ENCODE results near the gene BMP7. TPM values are rescaled to one million over a fixed set of nuclear protein-coding genes. Genes with fewer than 3 reads are reported as not detected.

Gene BMP7
- total and polyA plus RNA-seq, 2 experiments from 2014 or later, result not detected

DNA sequence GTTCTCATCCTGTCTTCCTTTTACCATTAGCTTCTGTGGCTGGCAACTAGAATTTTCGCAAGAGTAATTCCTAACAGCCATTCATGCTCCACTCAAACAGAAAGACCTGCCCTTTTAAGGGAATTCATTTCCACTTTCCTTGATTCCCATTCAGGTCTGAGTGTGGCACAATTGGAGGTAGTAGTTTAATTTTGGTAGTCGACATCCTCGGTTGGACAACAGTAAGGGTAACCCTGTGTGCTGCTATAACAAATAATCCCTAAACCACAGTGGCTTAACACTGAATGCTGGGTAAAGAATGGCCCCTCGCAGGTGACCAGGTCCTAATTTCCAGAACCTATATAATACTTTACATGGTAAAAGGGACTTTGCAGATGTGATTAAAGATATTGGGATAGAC is 142.9 kb downstream of the BMP7 start:
- TF ChIP-seq EZH2 (IDR thresholded peaks at IDR 0.05; ENCODE audit: insufficient read depth, poor library complexity, severe bottlenecking) (no peak), EZH2phosphoT487 (IDR thresholded peaks at IDR 0.05; ENCODE audit: insufficient read depth, low read depth) (no peak)
- no peak overlapping the region for H3K9ac ChIP-seq
- no peaks in the 10 kb centered on the region for H3F3A ChIP-seq (ENCODE audit: insufficient read depth)
- 62 to 77% methylated on average over 4 of the region's 4 CpGs for WGBS, 2 experiments (ENCODE audit: low coverage in 1 of 2, low lambda C conversion rate in 2 of 2, missing lambda C conversion rate in 2 of 2)
- H3K9me3 ChIP-seq (ENCODE audit: low read depth), result no peaks in the 10 kb centered on the region
- H3K79me2 ChIP-seq (ENCODE audit: insufficient read depth), result no peaks in the 10 kb centered on the region
- H3K4me1 ChIP-seq (ENCODE audit: insufficient read depth), result no peaks in the 10 kb centered on the region
- H3K36me3 ChIP-seq (ENCODE audit: low read depth), result no peaks in the 10 kb centered on the region
- in situ Hi-C loops (cut with MboI), result no loop called here
- no peak overlapping the region for H2AFZ ChIP-seq
- no peaks in the 10 kb centered on the region for H4K20me1 ChIP-seq (ENCODE audit: insufficient read depth)
- peaks cover 45% of the 10 kb centered on the region for H3K27me3 ChIP-seq (replicated peaks; ENCODE audit: insufficient read depth)
- H3K4me3 ChIP-seq, result no peak overlapping the region
- no peaks in the 10 kb centered on the region for H3K9me2 ChIP-seq (ENCODE audit: insufficient read depth)
- no peak for DNase-seq
- no peak overlapping the region for H3K27ac ChIP-seq
- no peak overlapping the region for H3K4me2 ChIP-seq (ENCODE audit: unreplicated experiment)

DNA sequence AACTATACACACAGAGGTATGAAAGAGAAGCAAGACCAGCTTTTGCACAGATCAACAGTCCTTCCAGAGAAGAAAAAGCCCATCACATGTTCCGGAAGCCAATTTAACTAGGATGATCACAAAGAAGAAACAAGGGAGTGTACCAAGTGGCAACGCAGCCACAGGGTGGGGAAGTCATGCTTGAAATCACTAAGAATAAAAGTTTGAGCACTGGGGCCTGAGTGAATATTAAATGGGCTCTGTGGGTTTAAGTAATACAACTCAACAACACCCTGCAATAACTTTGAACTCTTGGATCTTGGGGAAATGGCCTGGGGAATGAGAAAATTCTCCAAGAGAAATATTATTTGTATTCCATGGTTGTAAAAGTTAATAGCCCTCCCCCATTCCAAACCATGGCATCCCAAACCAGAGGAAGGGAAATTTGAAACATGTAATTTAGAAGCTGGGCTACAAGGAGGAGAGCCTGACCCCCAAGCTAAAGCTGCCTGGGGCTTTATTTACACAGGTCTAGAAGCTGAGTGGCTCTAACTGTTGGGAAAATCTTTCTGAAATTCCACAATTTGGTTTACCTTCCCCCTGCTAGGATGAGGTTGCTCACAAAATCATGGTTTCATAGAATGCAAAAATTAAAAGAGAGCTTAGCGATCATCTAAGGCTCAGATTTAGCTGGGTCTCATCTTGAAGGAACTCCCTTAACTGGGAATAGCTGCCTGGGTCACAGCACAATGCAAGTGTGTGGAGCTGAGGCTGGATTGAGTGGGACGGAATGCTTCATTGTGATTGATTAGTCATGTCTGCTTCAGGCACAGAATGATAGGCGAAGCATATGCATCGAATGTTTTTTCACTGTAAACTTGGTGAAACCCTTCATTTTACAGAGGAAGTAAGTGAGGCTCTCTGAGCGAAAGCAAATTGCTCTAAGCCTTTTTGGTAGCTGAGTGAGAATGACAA is 143.6 kb downstream of the BMP7 start:
- no peaks in the 10 kb centered on the region for H3F3A ChIP-seq (ENCODE audit: insufficient read depth)
- no peaks in the 10 kb centered on the region for H3K9me3 ChIP-seq (ENCODE audit: low read depth)
- TF ChIP-seq EZH2 (IDR thresholded peaks at IDR 0.05; ENCODE audit: insufficient read depth, poor library complexity, severe bottlenecking), result no peak
- no peak overlapping the region for H3K4me3 ChIP-seq
- H4K20me1 ChIP-seq (ENCODE audit: insufficient read depth), result no peaks in the 10 kb centered on the region
- H2AFZ ChIP-seq, result no peak overlapping the region
- H3K9ac ChIP-seq, result no peak overlapping the region
- no peak overlapping the region for H3K27ac ChIP-seq
- peaks cover 39% of the 10 kb centered on the region for H3K27me3 ChIP-seq (replicated peaks; ENCODE audit: insufficient read depth)
- WGBS, 2 experiments (ENCODE audit: low coverage in 1 of 2, low lambda C conversion rate in 2 of 2, missing lambda C conversion rate in 2 of 2), result 67 to 69% methylated on average over 7 of the region's 7 CpGs
- H3K36me3 ChIP-seq (ENCODE audit: low read depth), result no peaks in the 10 kb centered on the region
- H3K9me2 ChIP-seq (ENCODE audit: insufficient read depth), result no peaks in the 10 kb centered on the region
- H3K4me2 ChIP-seq (ENCODE audit: unreplicated experiment), result no peak overlapping the region
- in situ Hi-C loops (cut with MboI), result no loop called here
- no peak for DNase-seq
- H3K4me1 ChIP-seq (ENCODE audit: insufficient read depth), result no peaks in the 10 kb centered on the region
- no peaks in the 10 kb centered on the region for H3K79me2 ChIP-seq (ENCODE audit: insufficient read depth)

DNA sequence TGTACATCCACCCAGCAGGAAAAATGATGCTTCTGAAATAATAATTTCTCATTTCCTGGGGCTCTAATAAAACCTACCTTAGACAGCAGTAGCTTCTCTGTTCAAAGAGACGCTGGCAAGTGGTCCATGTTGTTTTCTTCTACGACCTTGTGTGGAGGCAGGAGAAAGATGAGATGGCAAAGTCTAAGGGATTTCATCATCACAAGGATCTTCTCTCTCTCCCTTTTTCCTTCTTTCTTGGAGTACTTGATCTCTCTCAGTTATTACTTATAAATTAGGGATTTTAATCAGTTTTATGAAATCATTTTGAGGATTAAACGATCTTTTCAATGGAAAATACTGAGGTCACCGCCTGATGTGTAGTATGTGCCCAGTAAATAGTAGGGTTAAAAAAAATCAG is 147.5 kb downstream of the BMP7 start:
- Histone ChIP-seq H2AFZ (no peak overlapping the region), H3K9me3 (ENCODE audit: low read depth) (no peaks in the 10 kb centered on the region), H3K9me2 (ENCODE audit: insufficient read depth) (no peaks in the 10 kb centered on the region), H3K4me3 (no peak overlapping the region), H4K20me1 (ENCODE audit: insufficient read depth) (no peaks in the 10 kb centered on the region), H3K27me3 (replicated peaks; ENCODE audit: insufficient read depth) (peaks cover 17% of the 10 kb centered on the region), H3K36me3 (ENCODE audit: low read depth) (no peaks in the 10 kb centered on the region), H3K79me2 (ENCODE audit: insufficient read depth) (no peaks in the 10 kb centered on the region), H3K9ac (no peak overlapping the region), H3K4me2 (ENCODE audit: unreplicated experiment) (no peak overlapping the region), H3F3A (ENCODE audit: insufficient read depth) (no peaks in the 10 kb centered on the region), H3K4me1 (ENCODE audit: insufficient read depth) (no peaks in the 10 kb centered on the region), H3K27ac (no peak overlapping the region)
- no peak for TF ChIP-seq EZH2 (IDR thresholded peaks at IDR 0.05; ENCODE audit: insufficient read depth, poor library complexity, severe bottlenecking)
- no peak for TF ChIP-seq EZH2phosphoT487 (IDR thresholded peaks at IDR 0.05; ENCODE audit: insufficient read depth, low read depth)
- DNase-seq, result no peak
- WGBS, 2 experiments (ENCODE audit: low coverage in 1 of 2, low lambda C conversion rate in 2 of 2, missing lambda C conversion rate in 2 of 2), result 91% methylated on average over 4 of the region's 4 CpGs
- in situ Hi-C loops (cut with MboI), result no loop called here

Small RNAs within 50 kb of the gene (small RNA-seq; reads per million reads assigned to genes)
- gene RF00019 (ENCODE audit: low read depth, low replicate concordance), result not detected

Other genes with a start within 250 kb of the BMP7 start
- gene SPO11, start 63.2 kb upstream of the BMP7 start, total RNA-seq (2014; rRNA removed; shearing (Covaris generic)), result not detected in 2 replicates
- not detected in 2 replicates for gene SPO11, start 63.2 kb upstream of the BMP7 start, polyA plus RNA-seq (2016; fragmentation: Nextera tagmentation; extraction: Ambion mirVana)
- gene RAE1, start 84.6 kb upstream of the BMP7 start, total RNA-seq (2014; rRNA removed; shearing (Covaris generic)), result 21.5 and 34.7 TPM in 2 replicates
- gene RAE1, start 84.6 kb upstream of the BMP7 start, polyA plus RNA-seq (2016; fragmentation: Nextera tagmentation; extraction: Ambion mirVana), result 54.8 and 55.9 TPM in 2 replicates
- gene RBM38, start 124.8 kb upstream of the BMP7 start, total RNA-seq (2014; rRNA removed; shearing (Covaris generic)), result 3.7 and 8.1 TPM in 2 replicates
- gene RBM38, start 124.8 kb upstream of the BMP7 start, polyA plus RNA-seq (2016; fragmentation: Nextera tagmentation; extraction: Ambion mirVana), result 1.3 and 2.0 TPM in 2 replicates